Activated CD8-positive, alpha-beta memory T cell treated with anti-CD3 and anti-CD28 coated beads for 36 hours (primary cell): ENCODE data around the gene ADAMTSL3. TPM values are rescaled to one million over a fixed set of nuclear protein-coding genes. Genes with fewer than 3 reads are reported as not detected.
"Not testable (repeated sequence)": the region's sequence is repeated elsewhere in the genome, so short reads cannot be mapped to it uniquely, and the experiment has no call there.

ENCODE experiments used
- CTCF ChIA-PET: fragments of 350-600 bp; sonication (Branson Sonifier 250); formaldehyde crosslinking; loops from one replicate; lab custom pipeline; 2021; ENCODE audit warnings: antibody characterized with exemption; lab: Charles Lee
- POLR2A ChIA-PET: fragments of 350-600 bp; sonication (Branson Sonifier 250); formaldehyde crosslinking; loops from one replicate; lab custom pipeline; 2021; ENCODE audit warnings: antibody characterized with exemption; lab: Charles Lee
- total RNA-seq, 2 experiments: library from RNA; stranded (reverse); gene quantifications; one replicate each; pipeline ENCODE4 v1.2.3, GENCODE V29; 2021

Gene ADAMTSL3
- total RNA-seq, 2 experiments from 2014 or later = not detected

GRCh38 chr15:83930392-83931212 lies 276.7 kb downstream of the ADAMTSL3 start:
- ChIA-PET POLR2A (no interaction called here), CTCF (no interaction called here)

DNA sequence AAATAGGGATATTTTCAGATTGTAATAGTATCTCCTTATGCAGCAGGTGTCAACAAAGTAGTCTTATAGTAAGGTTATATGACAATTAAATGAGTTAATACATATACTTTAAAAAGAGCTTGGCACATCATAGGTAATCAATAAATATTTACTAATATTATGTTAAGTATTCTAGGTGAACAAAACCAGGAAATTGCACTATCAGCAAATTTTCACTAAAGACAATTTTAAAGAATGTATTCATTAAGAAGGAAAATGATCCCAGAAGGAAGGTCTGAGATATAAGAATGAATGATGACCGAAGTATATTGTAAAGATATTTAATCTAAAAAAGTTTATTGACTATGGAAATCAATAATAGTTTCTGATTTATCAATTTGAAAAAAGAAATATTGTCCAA lies 281.9 kb downstream of the ADAMTSL3 start:
- ChIA-PET CTCF (no interaction called here), POLR2A (no interaction called here)

- ChIA-PET POLR2A (no interaction called here), CTCF (no interaction called here)
Observed at GRCh38 chr15:83940136-83940535, 286.2 kb downstream of the ADAMTSL3 start.

DNA sequence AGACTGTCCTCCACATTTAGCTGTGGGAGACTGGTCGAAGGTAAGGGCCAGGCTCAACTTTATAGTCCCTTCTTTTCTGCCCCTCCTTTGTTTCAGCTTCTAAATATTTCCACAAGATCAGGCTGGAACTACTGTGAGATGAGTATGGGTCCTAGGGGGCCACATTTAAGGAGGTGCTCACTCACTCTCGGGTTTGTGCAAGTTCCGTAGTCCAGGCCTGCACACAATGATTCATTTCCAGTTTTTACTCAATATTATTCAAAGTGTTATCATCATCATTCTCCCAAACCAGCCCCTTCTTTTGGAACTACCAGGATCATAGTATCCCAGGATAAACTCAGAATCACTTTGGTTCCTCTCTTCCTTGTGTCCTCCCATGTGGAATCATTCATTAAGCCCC lies 289.1 kb downstream of the ADAMTSL3 start:
- POLR2A ChIA-PET = no interaction called here
- CTCF ChIA-PET = no interaction called here

DNA sequence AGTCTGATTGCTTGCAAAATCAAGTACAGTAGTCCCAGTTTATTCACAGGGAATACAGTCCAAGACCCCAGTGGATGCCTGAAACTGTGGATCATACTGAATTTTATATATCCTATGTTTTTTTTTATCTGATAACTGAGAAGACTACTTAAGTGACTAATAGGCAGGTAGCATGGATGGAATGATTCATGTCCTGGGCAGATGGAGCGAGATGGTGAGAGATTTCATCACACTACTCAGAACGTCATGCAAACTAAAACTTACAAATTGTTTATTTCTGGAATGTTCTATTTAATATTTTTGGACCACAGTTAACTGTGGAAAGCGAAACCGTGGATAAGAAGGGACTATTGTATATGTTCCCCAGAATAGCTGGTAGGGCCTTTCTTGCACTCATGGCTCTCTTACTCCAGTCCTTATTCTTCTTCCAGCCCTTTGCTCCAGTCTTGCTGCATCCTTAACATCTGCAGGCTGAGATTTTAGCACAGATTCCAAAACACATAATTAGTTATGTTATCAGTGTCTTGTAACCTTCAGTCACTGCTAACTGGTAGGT lies 290.0 kb downstream of the ADAMTSL3 start:
- CTCF ChIA-PET = no interaction called here
- POLR2A ChIA-PET = no interaction called here

GRCh38 chr15:83947156-83947555 lies 293.2 kb downstream of the ADAMTSL3 start:
- ChIA-PET CTCF (no interaction called here), POLR2A (no interaction called here)

- ChIA-PET CTCF (no interaction called here), POLR2A (no interaction called here)
Observed at GRCh38 chr15:83954506-83954905, 300.6 kb downstream of the ADAMTSL3 start.

- CTCF ChIA-PET = no interaction called here
- POLR2A ChIA-PET = no interaction called here
Observed at GRCh38 chr15:83955806-83956265, 301.9 kb downstream of the ADAMTSL3 start.

- CTCF ChIA-PET = no interaction called here
- POLR2A ChIA-PET = no interaction called here
Observed at GRCh38 chr15:83956887-83957286, 303.0 kb downstream of the ADAMTSL3 start.

DNA sequence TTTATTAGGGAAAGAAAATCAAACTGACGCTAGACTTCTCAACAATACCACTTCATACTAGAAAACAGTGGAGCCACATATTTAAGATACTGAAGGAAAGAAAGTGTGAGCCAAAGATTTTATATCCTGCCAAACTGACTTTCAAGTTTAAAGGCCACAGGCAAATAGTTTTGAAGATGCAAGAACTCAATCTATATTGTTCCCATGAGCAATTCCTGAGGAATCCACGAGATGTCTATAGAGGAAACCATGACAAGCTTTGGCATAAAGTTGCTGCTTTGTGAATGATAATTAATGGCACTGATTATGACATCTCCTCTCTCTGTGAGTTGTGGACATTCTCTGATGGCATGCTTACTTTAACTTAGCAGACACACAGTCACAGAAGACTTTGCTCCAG lies 305.6 kb downstream of the ADAMTSL3 start:
- POLR2A ChIA-PET = no interaction called here
- CTCF ChIA-PET = no interaction called here

- CTCF ChIA-PET = no interaction called here
Observed at GRCh38 chr15:83960192-83960829, 306.4 kb downstream of the ADAMTSL3 start.

DNA sequence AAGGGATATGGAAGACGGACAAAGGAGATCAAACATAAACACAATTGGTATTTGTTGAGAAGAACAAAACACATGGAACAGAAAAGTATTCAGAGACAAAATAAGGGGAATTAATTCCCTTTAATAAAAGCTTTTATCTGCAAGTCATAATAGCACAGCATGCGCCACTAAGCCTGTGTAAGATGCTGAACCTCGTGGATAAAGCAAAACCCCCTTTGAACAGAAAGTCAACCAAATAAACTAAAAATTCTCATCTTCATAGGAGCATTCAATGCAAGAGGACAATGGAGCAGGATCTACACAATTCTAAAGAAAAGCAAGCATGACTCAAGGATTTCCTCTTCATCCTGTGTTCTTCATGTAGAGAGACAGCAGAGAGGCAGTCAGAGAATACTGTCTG lies 307.4 kb downstream of the ADAMTSL3 start:
- ChIA-PET CTCF (no interaction called here), POLR2A (no interaction called here)

More at GRCh38 chr15:83960192-83960829, 306.4 kb downstream of the ADAMTSL3 start:
- POLR2A ChIA-PET = no interaction called here

DNA sequence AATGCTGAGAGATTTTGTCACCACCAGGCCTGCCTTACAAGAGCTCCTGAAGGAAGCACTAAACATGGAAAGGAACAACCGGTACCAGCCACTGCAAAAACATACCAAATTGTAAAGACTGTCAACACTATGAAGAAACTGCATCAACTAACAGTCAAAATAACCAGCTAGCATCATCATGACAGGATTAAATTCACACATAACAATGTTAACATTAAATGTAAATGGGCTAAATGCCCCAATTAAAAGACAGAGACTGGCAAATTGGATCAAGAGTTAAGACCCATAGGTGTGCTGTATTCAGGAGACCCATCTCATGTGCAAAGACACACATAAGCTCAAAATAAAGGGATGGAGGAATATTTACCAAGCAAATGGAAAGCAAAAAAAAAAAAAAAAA lies 311.0 kb downstream of the ADAMTSL3 start:
- POLR2A ChIA-PET, CTCF ChIA-PET: not testable (repeated sequence)

- ChIA-PET POLR2A (no interaction called here), CTCF (no interaction called here)
Observed at GRCh38 chr15:83970295-83970890, 316.5 kb downstream of the ADAMTSL3 start.

GRCh38 chr15:83971992-83972391 lies 318.1 kb downstream of the ADAMTSL3 start:
- POLR2A ChIA-PET = no interaction called here
- CTCF ChIA-PET = no interaction called here

DNA sequence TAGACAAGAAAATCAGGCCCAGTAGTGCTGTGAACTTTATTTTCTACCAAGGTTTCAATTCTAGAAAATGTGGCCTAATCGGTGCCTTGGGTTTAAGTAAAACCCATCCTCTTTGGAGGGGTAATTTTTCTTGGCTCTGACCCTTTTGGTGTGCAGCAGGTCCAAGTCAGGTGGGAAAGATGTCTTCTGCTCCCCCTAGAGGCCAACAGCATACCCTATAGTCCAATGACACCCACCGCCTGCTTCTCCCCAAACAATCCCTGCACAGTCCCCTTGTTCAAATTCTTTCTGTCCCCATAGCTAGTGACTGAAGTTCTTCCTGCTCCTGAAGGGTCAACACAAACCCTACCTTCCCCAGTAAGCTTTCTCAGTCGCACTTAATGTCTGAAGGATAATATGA lies 319.9 kb downstream of the ADAMTSL3 start:
- CTCF ChIA-PET = no interaction called here
- POLR2A ChIA-PET = no interaction called here

DNA sequence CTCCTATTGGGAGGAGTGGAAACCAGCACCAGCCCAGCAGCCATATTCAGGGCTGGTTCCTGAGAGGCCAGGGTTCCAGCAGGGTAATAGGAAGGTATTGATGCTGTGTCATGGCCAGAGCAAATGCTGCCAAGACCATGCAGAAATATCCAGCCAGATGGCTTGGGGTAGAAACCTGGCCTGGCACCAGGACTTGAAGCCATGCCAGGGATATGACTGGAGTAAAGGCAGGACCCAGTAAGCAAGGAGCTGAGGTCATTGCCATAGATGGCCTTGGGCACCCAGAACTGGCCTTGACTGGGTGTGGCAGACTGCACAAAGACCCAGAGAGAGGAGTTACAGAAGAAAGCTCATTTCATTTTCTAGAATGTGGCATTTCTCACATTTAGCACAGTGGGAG lies 324.1 kb downstream of the ADAMTSL3 start:
- ChIA-PET POLR2A (no interaction called here), CTCF (no interaction called here)

GRCh38 chr15:83978588-83978987 lies 324.7 kb downstream of the ADAMTSL3 start:
- ChIA-PET POLR2A (no interaction called here), CTCF (no interaction called here)

DNA sequence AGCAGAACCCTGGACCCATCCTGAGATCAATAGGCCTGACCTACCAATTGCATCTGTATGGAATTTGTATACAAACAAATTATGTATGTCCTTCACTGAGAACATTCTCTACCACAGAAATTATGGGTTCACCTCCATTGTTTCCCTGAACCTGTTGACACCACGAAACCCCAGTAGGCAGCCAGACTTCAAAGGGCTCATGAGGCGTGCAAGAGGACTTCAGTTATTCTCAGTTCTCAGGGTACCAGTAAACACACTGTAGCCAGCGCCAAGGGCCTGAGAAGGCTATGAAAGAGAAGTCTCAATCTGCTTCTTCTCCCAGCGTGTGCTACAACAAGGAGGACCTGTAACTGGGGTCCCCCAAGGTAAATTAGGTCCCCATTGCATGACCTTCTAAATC lies 326.7 kb downstream of the ADAMTSL3 start:
- CTCF ChIA-PET = no interaction called here
- POLR2A ChIA-PET = no interaction called here

GRCh38 chr15:83982748-83983147 lies 328.8 kb downstream of the ADAMTSL3 start:
- POLR2A ChIA-PET = interaction anchor here (0.7 kb wide), 1 partner anchor 191 kb away, joined by 3 read pairs; no protein-coding TSS in a partner anchor
- CTCF ChIA-PET = no interaction called here
